HG03159 (cell line): ENCODE data around the gene DNAL1.
A peak's percentile ranks its signal among the peaks of the same experiment; 100 is the strongest.
"Not testable (repeated sequence)": the region's sequence is repeated elsewhere in the genome, so short reads cannot be mapped to it uniquely, and the experiment has no call there.

Experiments
- ATAC-seq: cut with Tn5 transposase; IDR thresholded peaks from one replicate; pipeline ENCODE4 v1.9.1; 2021; ENCODE audit warnings: mild to moderate bottlenecking, moderate library complexity; ENCODE audit not compliant: unreplicated experiment

DNAL1 gene

GRCh38 chr14:73696466-73697400 lies 51.9 kb downstream of the DNAL1 start:
- peak; percentile 79 for ATAC-seq

- ATAC-seq = no peak
Measured at GRCh38 chr14:73700325-73700724, 55.5 kb downstream of the DNAL1 start.

GRCh38 chr14:73708076-73708475 lies 63.3 kb downstream of the DNAL1 start:
- ATAC-seq = not testable (repeated sequence)

DNA sequence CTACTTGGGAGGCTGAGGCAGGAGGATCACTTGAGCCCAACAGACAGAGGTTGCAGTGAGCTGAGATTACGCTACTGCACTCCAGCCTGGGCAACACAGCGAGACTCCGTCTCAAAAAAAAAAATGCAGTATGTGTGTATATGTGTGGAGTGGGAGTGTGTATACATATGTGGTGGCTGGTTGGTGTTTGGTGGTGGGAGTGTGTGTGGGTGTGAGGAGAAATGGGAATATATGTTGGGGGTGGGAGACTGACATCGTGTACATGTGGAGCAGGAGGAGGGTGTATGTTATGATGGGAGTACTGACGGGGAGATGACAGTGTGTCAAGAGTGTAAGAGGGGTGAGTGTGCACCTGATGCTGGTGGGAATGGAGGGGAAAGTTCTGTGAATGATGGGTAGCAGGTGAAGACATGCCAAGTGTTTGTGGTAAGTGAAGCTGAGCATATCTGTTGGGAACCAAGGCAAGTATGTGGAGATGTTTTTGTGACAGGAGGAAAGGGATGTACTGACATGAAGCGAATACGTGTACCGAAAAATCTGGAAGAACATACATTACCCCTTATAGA lies 65.2 kb downstream of the DNAL1 start:
- ATAC-seq = no peak

DNA sequence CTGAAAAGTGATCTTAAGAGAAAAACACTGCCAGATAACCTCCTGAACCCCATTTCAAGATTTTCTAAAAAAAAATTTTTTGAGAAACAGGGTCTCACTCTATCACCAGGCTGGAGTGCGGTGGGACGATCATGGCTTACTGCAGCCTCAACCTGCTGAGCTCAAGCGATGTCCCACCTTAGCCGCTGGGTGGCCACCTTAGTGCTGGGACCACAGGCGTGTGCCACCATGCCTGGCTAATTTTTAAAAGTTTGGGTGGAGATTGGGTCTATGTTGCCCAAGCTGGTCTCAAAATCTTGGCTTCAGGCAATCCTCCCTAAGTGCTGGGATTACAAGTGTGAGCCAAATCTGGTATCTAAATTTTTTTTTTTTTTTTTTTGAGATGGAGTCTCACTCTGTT lies 66.0 kb downstream of the DNAL1 start:
- ATAC-seq = no peak

DNA sequence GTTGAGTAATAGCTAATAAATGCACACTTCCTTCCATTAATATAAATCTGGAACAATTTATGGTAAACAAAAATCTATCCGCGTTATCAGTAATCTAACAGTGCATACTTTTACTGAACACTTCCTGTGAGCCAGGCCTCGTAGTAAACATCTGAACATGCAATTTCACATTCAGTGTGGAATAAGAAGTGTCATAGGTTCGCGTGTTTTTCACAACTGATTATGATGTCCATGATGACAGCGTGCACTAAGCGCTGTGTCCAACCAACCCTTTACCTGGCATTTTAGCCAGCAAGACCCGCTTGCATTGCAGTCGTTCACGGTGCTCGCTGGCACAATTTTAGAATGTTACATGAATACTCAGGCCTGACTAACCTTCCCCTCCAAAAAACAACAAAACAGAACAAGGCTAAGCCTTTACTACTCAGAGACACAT lies 67.3 kb downstream of the DNAL1 start:
- no peak for ATAC-seq

DNA sequence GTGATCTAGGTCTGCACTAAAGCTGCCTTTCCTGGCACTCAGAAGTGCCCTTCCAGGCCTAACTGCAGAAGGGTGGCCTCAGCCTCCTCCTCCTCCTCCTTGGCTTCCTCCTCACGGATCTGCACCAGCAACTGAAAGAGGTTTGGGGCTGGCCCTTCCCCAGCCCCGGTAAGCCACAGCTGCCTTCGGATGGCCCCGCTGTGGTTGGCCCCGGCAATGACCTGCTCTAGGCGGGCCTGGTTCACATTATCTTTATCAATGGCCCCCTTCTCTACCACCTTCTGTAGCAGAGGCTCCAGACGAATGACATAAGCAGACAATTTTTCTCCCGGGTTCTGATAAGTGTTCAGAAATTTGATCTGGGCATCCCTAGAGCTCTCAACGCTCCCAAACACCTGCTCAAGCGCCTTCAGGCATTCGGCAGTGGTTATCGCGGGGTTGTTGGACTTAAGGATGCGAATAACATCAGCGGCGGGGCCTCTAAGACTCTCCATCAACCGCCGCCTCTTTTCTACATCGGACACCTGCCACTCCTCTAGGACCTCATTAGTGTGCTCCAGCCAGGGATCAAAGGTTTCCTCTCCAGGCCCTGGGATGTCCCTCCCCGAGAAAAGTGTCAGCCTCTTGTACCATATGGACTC lies 67.9 kb downstream of the DNAL1 start:
- ATAC-seq = no peak

GRCh38 chr14:73713206-73713802 lies 68.5 kb downstream of the DNAL1 start:
- no peak for ATAC-seq

- ATAC-seq = peak; percentile 72
Measured at GRCh38 chr14:73713803-73714655, 69.2 kb downstream of the DNAL1 start, which contains the start of gene PNMA1. Gene PNMA1, minus strand, starts transcription at chr14:73714384. Its CDS starts 745 bp downstream, at chr14:73713639.

DNA sequence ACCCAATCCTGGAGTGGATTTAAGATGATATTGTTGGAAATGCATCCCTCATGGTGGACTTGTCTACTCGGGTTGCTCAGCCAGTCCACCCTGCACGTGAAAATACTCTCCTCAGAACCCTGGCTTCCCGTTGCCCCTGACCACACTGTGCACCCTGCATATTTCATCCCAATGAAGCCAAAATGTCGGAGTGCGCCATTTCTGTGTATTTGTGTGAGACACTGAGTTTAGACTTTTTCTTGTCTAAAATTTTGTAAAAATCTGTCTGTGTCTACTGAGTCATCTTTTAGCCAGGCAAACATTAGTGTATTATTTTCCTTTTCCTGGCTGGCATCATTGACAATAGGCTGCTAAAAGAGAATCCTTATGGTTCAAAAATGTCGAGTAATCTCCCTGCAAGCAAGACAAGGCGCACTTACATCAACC lies 69.9 kb downstream of the DNAL1 start:
- peak; percentile 6 for ATAC-seq

GRCh38 chr14:73715707-73716106 lies 70.9 kb downstream of the DNAL1 start:
- no peak for ATAC-seq

DNA sequence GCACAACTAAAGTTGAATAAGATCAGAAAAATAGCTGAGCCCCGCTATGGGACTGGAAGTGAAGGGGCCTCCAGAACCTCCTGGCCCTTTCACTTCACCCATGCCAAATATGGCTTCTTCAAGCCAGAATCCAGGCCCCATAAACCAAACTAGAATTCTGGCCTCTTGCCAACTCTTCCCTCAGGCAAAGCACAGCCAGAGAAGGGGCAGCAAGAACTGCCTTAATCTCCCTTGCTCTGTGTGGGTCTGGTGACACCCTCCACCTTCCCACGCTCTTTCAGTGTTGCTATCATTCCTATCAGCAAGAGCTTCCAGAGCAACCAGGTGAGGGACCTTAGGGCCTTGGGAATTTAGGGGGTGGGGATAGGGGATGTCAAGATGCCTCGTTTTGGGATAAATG lies 72.5 kb downstream of the DNAL1 start:
- ATAC-seq = no peak

DNA sequence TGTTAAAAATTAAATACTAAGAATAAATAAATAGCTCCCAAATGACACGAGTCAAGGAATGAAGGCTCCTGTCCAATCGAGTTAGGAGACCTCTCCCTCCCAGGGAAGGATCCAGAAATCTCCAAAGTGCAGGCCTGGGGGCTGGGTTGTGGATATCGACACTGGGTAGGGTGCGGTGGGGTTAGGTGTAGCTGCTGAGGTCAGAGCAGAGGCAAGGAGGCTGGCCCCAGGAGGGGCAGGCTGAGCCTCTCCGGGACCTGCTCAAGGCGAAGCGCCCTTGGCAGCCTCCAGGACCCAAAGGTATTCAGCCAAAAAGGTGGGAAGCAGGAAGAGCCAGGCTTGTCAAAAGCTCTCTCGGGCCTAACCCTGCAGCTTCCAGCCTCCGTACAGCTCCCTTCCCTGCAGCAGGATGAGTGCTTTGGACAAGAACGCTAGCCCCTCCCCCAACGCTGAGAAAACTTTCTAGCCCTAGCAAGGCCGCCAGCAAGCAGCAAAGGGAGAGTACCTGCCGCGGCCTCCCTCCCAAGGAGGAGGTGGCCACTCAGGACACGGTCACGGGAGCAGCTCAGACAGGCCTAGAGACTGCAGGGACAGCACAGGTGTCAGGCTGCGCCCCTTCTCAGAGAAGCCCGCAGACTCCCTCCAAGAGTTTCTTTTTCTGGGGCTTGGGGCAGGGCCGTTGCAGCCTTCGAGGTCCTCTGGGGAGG lies 73.1 kb downstream of the DNAL1 start:
- no peak for ATAC-seq

GRCh38 chr14:73718418-73719251 lies 73.8 kb downstream of the DNAL1 start:
- ATAC-seq = no peak

- ATAC-seq = no peak
Measured at GRCh38 chr14:73719361-73719760, 74.6 kb downstream of the DNAL1 start.

GRCh38 chr14:73719791-73720190 lies 75.0 kb downstream of the DNAL1 start:
- ATAC-seq = no peak

DNA sequence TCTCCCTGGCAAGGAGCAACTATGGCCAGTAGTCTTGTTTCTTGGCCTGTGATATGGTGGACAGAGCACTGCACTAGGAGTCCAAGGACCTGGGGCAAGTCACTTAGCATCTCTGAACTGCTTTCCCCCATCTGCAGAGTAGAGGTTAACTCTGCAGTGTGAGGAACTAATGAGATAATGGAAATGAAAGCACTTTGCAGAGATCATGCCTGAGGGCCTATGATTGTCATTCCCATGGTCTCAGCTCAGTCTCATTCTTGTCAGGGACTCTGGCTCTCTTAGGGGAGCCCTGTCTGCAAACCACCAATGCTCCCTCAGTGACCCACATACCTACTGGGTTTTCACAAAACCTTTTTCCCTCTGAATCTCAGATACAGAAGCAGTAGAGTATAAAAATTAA lies 75.8 kb downstream of the DNAL1 start:
- ATAC-seq = no peak

DNA sequence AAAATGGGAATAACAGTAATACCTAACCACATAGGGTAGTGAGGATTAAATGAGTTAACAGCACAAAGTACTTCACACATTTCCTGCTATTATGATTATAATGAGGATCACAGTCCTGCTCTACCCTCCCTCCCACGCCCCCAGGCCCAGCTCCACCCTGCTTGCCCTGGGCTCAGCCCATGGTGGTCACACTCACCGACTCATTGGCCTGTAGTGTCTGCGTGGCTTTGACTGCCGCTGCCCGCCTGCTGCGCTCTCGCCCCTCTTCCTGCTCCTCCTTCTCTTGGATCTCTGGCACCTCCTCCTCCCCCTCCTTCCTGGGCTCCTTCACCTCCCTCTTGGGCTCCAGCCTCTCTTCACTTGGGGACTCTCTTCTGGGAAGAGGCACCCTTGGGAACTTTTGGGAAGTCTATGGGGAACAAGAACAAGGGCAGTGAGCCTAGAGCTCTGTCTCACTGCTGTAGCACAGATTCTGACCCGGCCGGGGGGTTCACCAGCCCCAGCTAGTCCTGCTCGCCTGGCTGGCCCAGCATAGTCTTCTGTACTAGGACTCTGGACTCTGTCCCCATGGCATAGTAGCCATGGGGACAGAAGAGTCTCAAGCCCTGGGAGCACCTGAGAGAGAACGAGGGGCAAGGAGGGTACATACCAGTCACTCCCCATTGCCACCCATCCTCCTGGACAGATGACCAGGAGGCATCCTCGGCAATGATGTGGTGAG lies 76.5 kb downstream of the DNAL1 start:
- ATAC-seq = no peak
